AG04449 (cell line): ENCODE data around the gene MCM9.

ENCODE experiments used
- CTCF ChIA-PET: fragments of 350-600 bp; formaldehyde crosslinking; extraction: SDS; loops from one replicate; lab custom pipeline; 2021; ENCODE audit warnings: antibody characterized with exemption; lab: Yijun Ruan, JAX
- POLR2A ChIA-PET: fragments of 400-600, 350-600 bp; formaldehyde crosslinking; extraction: SDS; loops from one replicate; lab custom pipeline; 2020; ENCODE audit warnings: antibody characterized with exemption, inconsistent platforms; lab: Yijun Ruan, JAX
- DNase-seq: peaks from one replicate; pipeline ENCODE4 v3.0.0-alpha.2; 2010; ENCODE audit warnings: low read depth, low spot score
- H3K4me3 ChIP-seq: 2 replicates; pipeline ENCODE4 v1.5.1; 2011; ENCODE audit warnings: low read depth, mild to moderate bottlenecking, control low read depth, low read length
- TF ChIP-seq, protein P1 (sequence below): IDR thresholded peaks from one replicate; pipeline ENCODE4 v1.5.1; 2011; ENCODE audit warnings: mild to moderate bottlenecking, moderate library complexity, low read length, control low read depth, inconsistent platforms; ENCODE audit not compliant: insufficient read depth; ENCODE audit errors: missing control alignments

Gene MCM9

DNA sequence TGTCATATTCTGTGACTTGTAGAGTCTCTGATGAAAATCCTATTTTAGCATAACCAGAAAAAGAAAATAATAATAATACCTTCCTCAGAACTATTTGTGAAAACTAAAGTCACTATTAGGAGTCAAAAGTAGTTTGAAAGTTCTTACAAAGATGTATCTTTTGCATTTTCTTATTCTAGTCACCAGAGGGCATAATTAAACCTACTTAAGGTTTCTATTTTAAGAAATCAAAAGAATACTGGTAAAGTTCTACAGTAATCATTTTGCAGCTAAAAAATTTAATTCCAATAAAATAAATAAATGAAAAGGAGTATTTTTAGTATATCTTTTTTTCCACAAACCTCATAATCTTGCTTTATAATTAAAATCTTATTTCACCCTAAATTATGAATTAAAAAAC lies 28.0 kb upstream of the MCM9 start:
- CTCF ChIA-PET = interaction anchor here (1.0 to 4.8 kb wide), 9 partner anchors 9 to 156 kb away, joined by 3 to 108 read pairs (median 5); no protein-coding TSS in a partner anchor
- TF ChIP-seq, protein P1, sequence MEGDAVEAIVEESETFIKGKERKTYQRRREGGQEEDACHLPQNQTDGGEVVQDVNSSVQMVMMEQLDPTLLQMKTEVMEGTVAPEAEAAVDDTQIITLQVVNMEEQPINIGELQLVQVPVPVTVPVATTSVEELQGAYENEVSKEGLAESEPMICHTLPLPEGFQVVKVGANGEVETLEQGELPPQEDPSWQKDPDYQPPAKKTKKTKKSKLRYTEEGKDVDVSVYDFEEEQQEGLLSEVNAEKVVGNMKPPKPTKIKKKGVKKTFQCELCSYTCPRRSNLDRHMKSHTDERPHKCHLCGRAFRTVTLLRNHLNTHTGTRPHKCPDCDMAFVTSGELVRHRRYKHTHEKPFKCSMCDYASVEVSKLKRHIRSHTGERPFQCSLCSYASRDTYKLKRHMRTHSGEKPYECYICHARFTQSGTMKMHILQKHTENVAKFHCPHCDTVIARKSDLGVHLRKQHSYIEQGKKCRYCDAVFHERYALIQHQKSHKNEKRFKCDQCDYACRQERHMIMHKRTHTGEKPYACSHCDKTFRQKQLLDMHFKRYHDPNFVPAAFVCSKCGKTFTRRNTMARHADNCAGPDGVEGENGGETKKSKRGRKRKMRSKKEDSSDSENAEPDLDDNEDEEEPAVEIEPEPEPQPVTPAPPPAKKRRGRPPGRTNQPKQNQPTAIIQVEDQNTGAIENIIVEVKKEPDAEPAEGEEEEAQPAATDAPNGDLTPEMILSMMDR = no peak

DNA sequence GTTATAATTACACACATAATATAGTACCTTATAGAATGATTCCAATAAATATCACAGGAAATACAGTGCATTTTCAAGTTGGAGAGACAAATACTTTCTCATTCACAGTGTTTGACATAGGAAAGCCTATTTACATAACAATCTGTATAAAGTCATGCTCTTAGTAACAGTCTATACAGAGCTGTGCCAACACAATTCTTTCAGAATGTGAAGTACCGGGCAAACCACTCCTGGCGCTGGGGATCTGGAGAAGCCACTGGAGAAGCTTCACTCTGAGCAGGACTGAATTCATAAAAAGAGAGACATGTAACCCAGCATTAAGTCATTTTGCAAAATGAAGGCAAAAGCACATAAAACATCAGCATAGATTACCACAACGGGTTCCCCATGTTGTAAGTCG lies 24.9 kb upstream of the MCM9 start:
- no peak for DNase-seq
- ChIA-PET CTCF (interaction anchor here (5.2 kb wide), 1 partner anchor 151 kb away, joined by 27 read pairs; no protein-coding TSS in a partner anchor), POLR2A (no interaction called here)
- TF ChIP-seq, protein P1 = no peak
- H3K4me3 ChIP-seq = no peak overlapping the region

More for the DNA sequence above, 28.0 kb upstream of the MCM9 start:
- no peak for DNase-seq
- H3K4me3 ChIP-seq = no peak overlapping the region
- POLR2A ChIA-PET = no interaction called here

- no peak overlapping the region for H3K4me3 ChIP-seq
- TF ChIP-seq, protein P1 = no peak
- POLR2A ChIA-PET = no interaction called here
- DNase-seq = no peak
- CTCF ChIA-PET = interaction anchor here (1.3 to 2.0 kb wide), 2 partner anchors 10 to 157 kb away, joined by 7 to 11 read pairs; no protein-coding TSS in a partner anchor
Measured at GRCh38 chr6:118953391-118953790, 18.4 kb upstream of the MCM9 start.

GRCh38 chr6:118952683-118953082 lies 17.7 kb upstream of the MCM9 start:
- DNase-seq = no peak

GRCh38 chr6:118945217-118945616 lies 10.3 kb upstream of the MCM9 start:
- ChIA-PET POLR2A (no interaction called here), CTCF (no interaction called here)
- DNase-seq = no peak
- H3K4me3 ChIP-seq = no peak overlapping the region
- TF ChIP-seq, protein P1 = no peak

More at GRCh38 chr6:118952683-118953082, 17.7 kb upstream of the MCM9 start:
- TF ChIP-seq, protein P1 = no peak
- ChIA-PET CTCF (interaction anchor here (1.3 kb wide), 1 partner anchor 158 kb away, joined by 7 read pairs; no protein-coding TSS in a partner anchor), POLR2A (no interaction called here)
- no peak overlapping the region for H3K4me3 ChIP-seq

GRCh38 chr6:118940770-118941169 lies 5.8 kb upstream of the MCM9 start:
- H3K4me3 ChIP-seq = no peak overlapping the region
- TF ChIP-seq, protein P1 = no peak
- POLR2A ChIA-PET = no interaction called here
- DNase-seq = no peak
- CTCF ChIA-PET = no interaction called here
